Measurements from ENCODE around the gene CD247. TPM values are rescaled to one million over a fixed set of nuclear protein-coding genes. Genes with fewer than 3 reads are reported as not detected.
A peak's percentile ranks its signal among the peaks of the same experiment; 100 is the strongest.

Gene CD247
- total RNA-seq, 1 donor from 2014 or later, result 1.3 TPM

- H2AFZ ChIP-seq (replicated peaks), result no peak overlapping the region
- no peak overlapping the region for H3K4me2 ChIP-seq
- TF ChIP-seq EZH2phosphoT487 (IDR thresholded peaks at IDR 0.05) (no peak), CTCF (IDR thresholded peaks at IDR 0.05) (no peak), EZH2 (IDR thresholded peaks at IDR 0.05) (no peak)
Measured at GRCh38 chr1:167462341-167462740, 56.0 kb downstream of the CD247 start.

GRCh38 chr1:167460836-167461235, 57.5 kb downstream of the CD247 start:
- Histone ChIP-seq H3K27ac (no peak overlapping the region), H2AFZ (replicated peaks) (no peak overlapping the region), H3K4me3 (no peak overlapping the region), H3F3A (ENCODE audit: low read depth) (peaks cover 39% of the 10 kb centered on the region), H3K36me3 (no peaks in the 10 kb centered on the region), H3K79me2 (ENCODE audit: low read depth) (no peaks in the 10 kb centered on the region), H3K27me3 (peaks cover 24% of the 10 kb centered on the region), H3K4me1 (peaks cover 31% of the 10 kb centered on the region), H3K4me2 (no peak overlapping the region), H3K9ac (no peak overlapping the region), H4K20me1 (ENCODE audit: low read depth) (no peaks in the 10 kb centered on the region), H3K9me3 (ENCODE audit: low read depth) (no peaks in the 10 kb centered on the region)
- no peak for TF ChIP-seq CTCF (IDR thresholded peaks at IDR 0.05)
- no peak for TF ChIP-seq EZH2 (IDR thresholded peaks at IDR 0.05)
- no peak for TF ChIP-seq EZH2phosphoT487 (IDR thresholded peaks at IDR 0.05)
- DNase-seq (ENCODE audit: low spot score), result no peak
- H3K9me3 Mint-ChIP-seq, result no peaks in the 10 kb centered on the region
- no peak overlapping the region for H3K4me3 Mint-ChIP-seq
- no peak overlapping the region for H3K27ac Mint-ChIP-seq
- H3K27me3 Mint-ChIP-seq (ENCODE audit: insufficient read depth, low read depth), result peaks cover 12% of the 10 kb centered on the region
- no peaks in the 10 kb centered on the region for H3K36me3 Mint-ChIP-seq
- H3K4me1 Mint-ChIP-seq, result peaks cover 41% of the 10 kb centered on the region

More at GRCh38 chr1:167462341-167462740, 56.0 kb downstream of the CD247 start:
- Histone ChIP-seq H3K36me3 (no peaks in the 10 kb centered on the region), H3K9ac (no peak overlapping the region), H4K20me1 (ENCODE audit: low read depth) (no peaks in the 10 kb centered on the region), H3K79me2 (ENCODE audit: low read depth) (no peaks in the 10 kb centered on the region), H3K27ac (no peak overlapping the region), H3F3A (ENCODE audit: low read depth) (peaks cover 33% of the 10 kb centered on the region), H3K9me3 (ENCODE audit: low read depth) (no peaks in the 10 kb centered on the region), H3K27me3 (peaks cover 9% of the 10 kb centered on the region), H3K4me1 (peaks cover 35% of the 10 kb centered on the region), H3K4me3 (no peak overlapping the region)
- H3K9me3 Mint-ChIP-seq, result no peaks in the 10 kb centered on the region
- no peak overlapping the region for H3K4me3 Mint-ChIP-seq
- no peaks in the 10 kb centered on the region for H3K36me3 Mint-ChIP-seq
- peak overlapping the region; percentile 3 for H3K27ac Mint-ChIP-seq
- no peak for DNase-seq (ENCODE audit: low spot score)
- H3K4me1 Mint-ChIP-seq, result peaks cover 37% of the 10 kb centered on the region
- peaks cover 7% of the 10 kb centered on the region for H3K27me3 Mint-ChIP-seq (ENCODE audit: insufficient read depth, low read depth)

- Mint-ChIP-seq H3K9me3 (no peaks in the 10 kb centered on the region), H3K27me3 (ENCODE audit: insufficient read depth, low read depth) (peaks cover 4% of the 10 kb centered on the region), H3K27ac (no peak overlapping the region), H3K4me3 (no peak overlapping the region), H3K36me3 (no peaks in the 10 kb centered on the region), H3K4me1 (peaks cover 28% of the 10 kb centered on the region)
- H3K27me3 ChIP-seq, result peaks cover 47% of the 10 kb centered on the region
- H3F3A ChIP-seq (ENCODE audit: low read depth), result peaks cover 30% of the 10 kb centered on the region
- no peak overlapping the region for H3K4me2 ChIP-seq
- H3K4me1 ChIP-seq, result peaks cover 20% of the 10 kb centered on the region
- no peaks in the 10 kb centered on the region for H3K9me3 ChIP-seq (ENCODE audit: low read depth)
- DNase-seq (ENCODE audit: low spot score), result no peak
- H4K20me1 ChIP-seq (ENCODE audit: low read depth), result no peaks in the 10 kb centered on the region
- no peak overlapping the region for H2AFZ ChIP-seq (replicated peaks)
- H3K9ac ChIP-seq, result no peak overlapping the region
- no peak overlapping the region for H3K4me3 ChIP-seq
- no peaks in the 10 kb centered on the region for H3K79me2 ChIP-seq (ENCODE audit: low read depth)
- TF ChIP-seq EZH2 (IDR thresholded peaks at IDR 0.05) (no peak), EZH2phosphoT487 (IDR thresholded peaks at IDR 0.05) (no peak), CTCF (IDR thresholded peaks at IDR 0.05) (no peak)
- no peaks in the 10 kb centered on the region for H3K36me3 ChIP-seq
- H3K27ac ChIP-seq, result no peak overlapping the region
Measured at GRCh38 chr1:167457936-167458584, 60.3 kb downstream of the CD247 start.
